Measurements from ENCODE around the gene CHMP6. TPM values are rescaled to one million over a fixed set of nuclear protein-coding genes. Genes with fewer than 3 reads are reported as not detected.

The CHMP6 gene
- total RNA-seq, 2 experiments from 2014 or later: 13.9 to 16.7 TPM

DNA sequence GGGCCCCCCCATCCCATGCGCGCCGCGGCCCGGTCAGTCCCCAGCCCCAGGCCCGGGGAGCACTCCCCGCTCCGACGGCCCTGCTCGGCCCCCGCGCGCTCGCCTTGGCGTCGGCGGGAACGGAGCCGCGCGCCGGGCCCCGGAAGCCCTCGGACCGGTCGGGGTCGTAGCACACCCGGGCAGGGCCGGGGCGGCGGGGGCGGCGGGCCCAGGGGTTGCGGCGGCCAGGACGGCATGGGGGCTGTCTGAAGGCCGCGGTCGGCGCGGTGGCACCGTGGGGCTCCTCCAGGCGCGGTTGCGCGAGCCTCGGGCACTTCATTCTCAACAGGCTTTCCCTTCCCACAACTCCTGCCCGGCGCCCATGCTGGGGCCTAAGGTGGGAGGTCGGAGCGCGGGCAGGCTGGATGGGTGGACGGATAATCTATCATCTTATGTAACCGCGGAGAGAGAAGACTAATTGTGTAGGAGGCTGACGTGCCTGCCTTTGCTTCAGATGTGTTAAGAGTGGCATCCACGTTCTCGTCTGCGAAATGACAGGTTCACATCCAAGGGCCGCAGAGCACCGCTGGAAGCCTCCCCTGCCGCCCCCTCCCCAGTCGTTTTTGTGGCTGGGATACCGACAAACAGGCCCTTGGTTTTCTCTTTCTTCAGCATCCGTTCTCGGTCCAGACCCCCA lies 44.0 kb downstream of the CHMP6 start:
- no peaks in the 10 kb centered on the region for H3K36me3 Mint-ChIP-seq (ENCODE audit: low read depth)
- intact Hi-C loops (cut with micrococcal nuclease): no loop called here

DNA sequence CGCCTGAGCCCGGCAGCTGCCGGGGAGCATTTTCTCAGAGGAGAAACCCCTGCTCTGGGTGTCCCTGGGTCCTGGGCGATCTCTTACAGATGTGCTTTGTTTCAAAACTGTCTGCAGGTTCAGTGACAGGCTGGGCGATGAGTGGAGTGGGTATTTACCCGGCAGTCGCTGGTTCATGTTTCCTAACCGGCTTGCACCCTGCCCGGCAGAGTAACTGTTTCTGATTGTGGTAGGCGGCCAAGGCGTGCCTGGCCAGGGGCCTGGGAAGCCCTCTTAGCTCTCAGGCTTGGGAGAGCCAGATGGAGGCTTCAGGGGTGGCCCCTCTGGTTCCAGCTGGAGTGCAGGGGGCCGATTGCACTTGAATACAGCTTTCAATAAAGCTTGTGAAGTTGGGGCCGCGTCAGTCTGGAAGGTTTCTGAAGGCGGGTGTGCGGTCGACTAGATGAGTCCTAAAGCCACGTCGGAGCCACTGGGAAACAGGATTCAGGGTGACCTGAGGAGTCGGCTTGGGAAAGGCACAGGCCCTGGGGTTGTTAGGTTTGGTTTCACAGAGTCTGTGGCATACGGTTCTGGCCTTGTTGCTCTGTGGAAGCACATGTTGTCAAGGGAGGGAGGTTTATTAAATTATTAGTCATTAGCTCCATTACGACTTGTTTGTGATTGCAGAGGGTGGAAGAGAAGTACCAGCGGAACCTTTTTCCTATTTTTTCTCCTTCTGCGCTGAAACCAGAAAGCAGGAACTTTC lies 44.7 kb downstream of the CHMP6 start:
- H3K27me3 Mint-ChIP-seq: peaks cover 8% of the 10 kb centered on the region
- H3K36me3 Mint-ChIP-seq (ENCODE audit: low read depth): no peaks in the 10 kb centered on the region
- no peaks in the 10 kb centered on the region for H3K9me3 Mint-ChIP-seq
- no peak for ATAC-seq
- intact Hi-C loops (cut with micrococcal nuclease): no loop called here
- CTCF ChIA-PET: interaction anchor here (0.8 to 2.6 kb wide), 2 partner anchors 13 to 41 kb away, joined by 3 to 9 read pairs; no protein-coding TSS in a partner anchor
- no peak for DNase-seq
- peaks cover 11% of the 10 kb centered on the region for H3K4me1 Mint-ChIP-seq (ENCODE audit: low read depth)
- TF ChIP-seq, protein P1, sequence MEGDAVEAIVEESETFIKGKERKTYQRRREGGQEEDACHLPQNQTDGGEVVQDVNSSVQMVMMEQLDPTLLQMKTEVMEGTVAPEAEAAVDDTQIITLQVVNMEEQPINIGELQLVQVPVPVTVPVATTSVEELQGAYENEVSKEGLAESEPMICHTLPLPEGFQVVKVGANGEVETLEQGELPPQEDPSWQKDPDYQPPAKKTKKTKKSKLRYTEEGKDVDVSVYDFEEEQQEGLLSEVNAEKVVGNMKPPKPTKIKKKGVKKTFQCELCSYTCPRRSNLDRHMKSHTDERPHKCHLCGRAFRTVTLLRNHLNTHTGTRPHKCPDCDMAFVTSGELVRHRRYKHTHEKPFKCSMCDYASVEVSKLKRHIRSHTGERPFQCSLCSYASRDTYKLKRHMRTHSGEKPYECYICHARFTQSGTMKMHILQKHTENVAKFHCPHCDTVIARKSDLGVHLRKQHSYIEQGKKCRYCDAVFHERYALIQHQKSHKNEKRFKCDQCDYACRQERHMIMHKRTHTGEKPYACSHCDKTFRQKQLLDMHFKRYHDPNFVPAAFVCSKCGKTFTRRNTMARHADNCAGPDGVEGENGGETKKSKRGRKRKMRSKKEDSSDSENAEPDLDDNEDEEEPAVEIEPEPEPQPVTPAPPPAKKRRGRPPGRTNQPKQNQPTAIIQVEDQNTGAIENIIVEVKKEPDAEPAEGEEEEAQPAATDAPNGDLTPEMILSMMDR (IDR thresholded peaks at IDR 0.05): no peak
- H3K27ac Mint-ChIP-seq: no peak overlapping the region
- peak overlapping the region; percentile 71 for H3K4me3 Mint-ChIP-seq
- POLR2A ChIA-PET: interaction anchor here (0.8 to 1.5 kb wide), 4 partner anchors 9 to 58 kb away, joined by 3 to 7 read pairs (median 4); no protein-coding TSS in a partner anchor

More for the DNA sequence above, 44.0 kb downstream of the CHMP6 start:
- ATAC-seq (peak; percentile 4), DNase-seq (peak; percentile 24)
- Mint-ChIP-seq H3K4me1 (ENCODE audit: low read depth) (peaks cover 10% of the 10 kb centered on the region), H3K9me3 (no peaks in the 10 kb centered on the region), H3K27me3 (peaks cover 8% of the 10 kb centered on the region), H3K27ac (peak overlapping the region; percentile 22), H3K4me3 (peak overlapping the region; percentile 71)
- ChIA-PET CTCF (interaction anchor here (2.6 to 3.2 kb wide), 2 partner anchors 12 to 67 kb away, joined by 9 to 10 read pairs; no protein-coding TSS in a partner anchor), POLR2A (interaction anchor here (1.0 kb wide), 3 partner anchors 14 to 59 kb away, joined by 3 to 4 read pairs (median 4); no protein-coding TSS in a partner anchor)
- TF ChIP-seq, protein P1 (IDR thresholded peaks at IDR 0.05): no peak

DNA sequence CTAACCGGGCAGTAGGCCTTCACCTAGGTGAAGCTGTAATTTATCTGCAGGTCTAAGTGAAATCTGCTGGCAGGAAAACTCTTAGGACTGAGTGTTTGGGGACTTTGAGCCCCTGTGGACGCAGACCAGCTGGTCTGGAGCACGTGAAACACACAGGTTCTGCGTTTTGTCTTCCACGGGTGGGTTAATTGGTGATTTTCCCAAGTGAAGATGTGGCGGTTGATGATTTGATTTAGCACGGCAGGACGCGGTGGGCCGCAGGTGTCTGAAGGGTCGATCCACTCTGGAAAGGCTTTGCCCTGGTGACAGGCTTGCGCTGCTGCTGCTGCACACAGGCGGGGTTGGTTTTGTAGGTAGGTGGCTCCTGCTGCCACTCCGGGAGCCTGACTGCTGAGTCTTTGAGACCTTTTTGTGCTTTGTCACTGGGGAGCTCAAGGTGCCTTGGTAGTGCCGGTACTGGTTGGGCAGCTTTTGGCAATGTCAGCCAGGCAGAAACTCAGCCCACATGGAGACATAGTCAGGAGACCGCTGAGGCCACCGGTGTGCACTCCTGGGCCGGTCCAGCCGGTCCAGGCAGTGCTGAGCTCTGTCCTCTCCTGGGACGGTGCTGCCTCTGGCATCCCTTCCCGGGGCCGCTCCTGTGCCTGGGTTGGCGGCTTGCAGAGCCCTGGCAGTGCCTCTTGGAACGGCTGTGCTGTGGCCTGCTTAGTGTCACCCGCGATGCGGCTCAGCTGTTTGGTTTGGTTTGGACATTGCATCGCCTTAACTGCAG lies 45.6 kb downstream of the CHMP6 start:
- intact Hi-C loops (cut with micrococcal nuclease): no loop called here
- no peaks in the 10 kb centered on the region for H3K36me3 Mint-ChIP-seq (ENCODE audit: low read depth)

DNA sequence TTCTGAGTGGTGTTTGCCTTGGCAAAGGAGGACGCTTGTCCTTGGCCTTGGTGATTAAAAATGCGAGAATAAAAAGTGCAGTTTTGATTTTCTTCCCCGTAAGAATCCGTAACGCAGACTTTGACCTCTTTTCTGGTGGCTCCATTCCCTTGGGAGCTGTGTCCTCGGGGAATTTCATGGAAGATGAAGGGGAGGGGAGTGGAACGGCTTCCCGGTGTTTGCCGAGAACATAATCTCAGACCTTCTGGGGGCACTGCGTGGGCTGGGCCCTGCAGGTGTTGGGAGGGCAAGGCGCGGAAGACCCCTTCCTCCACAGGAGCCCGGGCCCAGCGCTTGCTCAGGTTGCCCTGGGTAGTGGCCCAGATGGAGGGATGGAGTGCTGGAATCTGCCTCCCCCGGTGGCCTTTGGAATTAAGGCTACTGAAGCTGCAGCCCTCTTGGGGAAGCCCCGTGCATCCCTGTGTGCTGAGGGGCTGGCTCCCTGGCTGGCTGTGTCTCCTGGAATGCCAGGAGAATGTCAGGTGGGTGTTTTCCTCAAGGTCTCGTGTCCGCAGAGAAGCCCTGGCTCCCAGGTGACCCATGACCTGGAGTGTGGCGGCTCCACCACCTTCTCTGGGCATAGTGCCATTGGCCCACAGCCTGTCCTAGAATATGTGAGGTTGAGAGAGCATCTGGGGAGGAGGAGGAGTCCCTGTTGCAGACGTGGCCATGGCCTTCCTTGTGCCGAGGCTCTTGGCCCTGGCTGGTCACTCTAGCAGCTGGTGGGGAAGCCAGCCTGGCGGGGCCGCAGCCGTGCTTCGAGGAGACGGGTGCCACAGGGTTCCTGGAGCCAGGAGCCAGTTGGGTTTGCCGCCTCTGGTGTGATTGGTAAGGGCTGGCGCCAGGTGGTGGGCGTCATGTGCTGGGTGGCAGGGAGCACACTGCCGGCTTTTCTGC lies 46.4 kb downstream of the CHMP6 start:
- CTCF ChIA-PET: no interaction called here
- no peak for ATAC-seq
- POLR2A ChIA-PET: interaction anchor here (0.6 to 1.5 kb wide), 2 partner anchors 8 to 822 kb away, joined by 3 to 7 read pairs; no protein-coding TSS in a partner anchor
- intact Hi-C loops (cut with micrococcal nuclease): no loop called here
- Mint-ChIP-seq H3K27me3 (peaks cover 7% of the 10 kb centered on the region), H3K36me3 (ENCODE audit: low read depth) (no peaks in the 10 kb centered on the region), H3K27ac (no peak overlapping the region), H3K9me3 (no peaks in the 10 kb centered on the region), H3K4me3 (no peak overlapping the region), H3K4me1 (ENCODE audit: low read depth) (peaks cover 11% of the 10 kb centered on the region)
- TF ChIP-seq, protein P1 (IDR thresholded peaks at IDR 0.05): no peak
- DNase-seq: no peak

More for the DNA sequence above, 45.6 kb downstream of the CHMP6 start:
- Mint-ChIP-seq H3K27ac (no peak overlapping the region), H3K4me1 (ENCODE audit: low read depth) (peaks cover 11% of the 10 kb centered on the region), H3K27me3 (peaks cover 8% of the 10 kb centered on the region), H3K4me3 (no peak overlapping the region), H3K9me3 (no peaks in the 10 kb centered on the region)
- TF ChIP-seq, protein P1 (IDR thresholded peaks at IDR 0.05): no peak
- ChIA-PET POLR2A (interaction anchor here (0.6 to 1.5 kb wide), 3 partner anchors 9 to 821 kb away, joined by 3 to 7 read pairs (median 4); no protein-coding TSS in a partner anchor), CTCF (interaction anchor here (0.6 to 2.6 kb wide), 3 partner anchors 12 to 42 kb away, joined by 3 to 9 read pairs (median 3); no protein-coding TSS in a partner anchor)
- DNase-seq: no peak
- ATAC-seq: no peak

Data from activated CD8-positive, alpha-beta T cell treated with anti-CD3 and anti-CD28 coated beads for 36 hours (primary cell).